Immature natural killer cell (primary cell): Measurements from ENCODE around the gene PIP4K2A. TPM values are rescaled to one million over a fixed set of nuclear protein-coding genes. Genes with fewer than 3 reads are reported as not detected.

ENCODE experiments used
- DNase-seq, 3 donors: peaks; one replicate each; pipeline ENCODE4 v3.0.0; 2022; ENCODE audit warnings: mixed read lengths in 1 of 3
- H3K27ac Mint-ChIP-seq, 6 donors: one replicate each; pipeline ENCODE4 v1.8.0; 2020; ENCODE audit warnings: mixed read lengths in 6 of 6, mild to moderate bottlenecking in 5 of 6, inconsistent platforms in 4 of 6, moderate library complexity in 3 of 6
- H3K27me3 Mint-ChIP-seq, 3 donors: one replicate each; pipeline ENCODE4 v1.8.0; 2020 to 2021; ENCODE audit warnings: low read depth in 3 of 3, mild to moderate bottlenecking in 3 of 3, mixed read lengths in 3 of 3, moderate library complexity in 3 of 3, inconsistent platforms in 1 of 3
- H3K36me3 Mint-ChIP-seq, 3 donors: one replicate each; pipeline ENCODE4 v1.8.0; 2020; ENCODE audit warnings: mixed read lengths in 3 of 3, inconsistent platforms in 2 of 3, mild to moderate bottlenecking in 2 of 3
- H3K4me1 Mint-ChIP-seq, 2 donors: one replicate each; pipeline ENCODE4 v1.8.0; 2020; ENCODE audit warnings: inconsistent platforms in 2 of 2, mild to moderate bottlenecking in 2 of 2, mixed read lengths in 2 of 2, moderate library complexity in 1 of 2
- H3K4me3 Mint-ChIP-seq, 5 donors: one replicate each; pipeline ENCODE4 v1.8.0; 2020; ENCODE audit warnings: mild to moderate bottlenecking in 5 of 5, mixed read lengths in 5 of 5, inconsistent platforms in 3 of 5, moderate library complexity in 3 of 5
- H3K9me3 Mint-ChIP-seq, 6 donors: one replicate each; pipeline ENCODE4 v1.8.0; 2020; ENCODE audit warnings: mild to moderate bottlenecking in 6 of 6, mixed read lengths in 6 of 6, inconsistent platforms in 4 of 6, moderate library complexity in 3 of 6
- polyA plus RNA-seq, 3 donors: library from polyadenylated mRNA; unstranded; fragments of 300-500 nt; fragmentation: Illumina TruSeq; gene quantifications; one replicate each; pipeline ENCODE4 v1.2.3, GENCODE V29; 2021

The PIP4K2A gene
- polyA plus RNA-seq, 3 donors from 2014 or later = 62.9 to 138 (median 80.3) TPM

DNA sequence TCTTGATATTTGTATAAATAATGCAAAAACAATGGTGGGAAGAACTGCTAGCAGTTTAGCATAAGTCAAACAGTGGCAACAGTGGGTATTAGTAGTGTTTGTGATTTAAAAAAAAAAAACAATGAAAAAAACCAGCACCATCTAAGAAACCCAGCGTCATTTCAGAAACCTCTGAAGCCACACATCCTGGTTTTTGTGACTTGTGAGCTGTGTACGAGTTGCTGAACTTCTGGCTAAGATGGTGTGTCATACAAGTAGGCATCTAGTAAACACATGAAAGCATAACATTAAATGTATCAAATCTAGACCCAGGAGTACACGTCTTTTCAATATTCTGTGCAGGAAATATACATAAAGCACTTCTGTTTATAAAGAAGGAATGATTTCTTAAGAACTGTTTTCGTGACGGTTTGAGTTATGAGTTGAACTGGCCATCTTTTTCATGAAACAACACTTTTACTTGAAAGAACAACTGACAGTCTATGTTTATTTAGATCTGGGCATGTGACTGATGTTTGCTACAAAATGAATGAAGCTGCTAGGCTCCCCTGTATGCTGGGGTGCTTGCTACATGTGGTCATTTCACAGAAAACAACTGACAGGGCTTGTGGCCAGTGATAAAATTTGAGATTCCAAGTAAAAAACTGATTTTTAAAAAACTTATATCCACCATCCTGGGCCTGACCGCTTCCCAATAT, 143.5 kb downstream of the PIP4K2A start:
- DNase-seq = peak; percentile 73 to 82 (median 79)
- Mint-ChIP-seq H3K36me3 (peaks cover 27 to 56% (median 44%) of the 10 kb centered on the region in 3 donors), H3K4me3 (peak overlapping the region; percentile 32 to 74 (median 64)), H3K27ac (peak overlapping the region; percentile 83 to 98 (median 98)), H3K9me3 (no peaks in the 10 kb centered on the region), H3K27me3 (peaks cover 2 to 29% (median 13%) of the 10 kb centered on the region in 3 donors), H3K4me1 (peaks cover 88 to 97% of the 10 kb centered on the region in 2 donors)

DNA sequence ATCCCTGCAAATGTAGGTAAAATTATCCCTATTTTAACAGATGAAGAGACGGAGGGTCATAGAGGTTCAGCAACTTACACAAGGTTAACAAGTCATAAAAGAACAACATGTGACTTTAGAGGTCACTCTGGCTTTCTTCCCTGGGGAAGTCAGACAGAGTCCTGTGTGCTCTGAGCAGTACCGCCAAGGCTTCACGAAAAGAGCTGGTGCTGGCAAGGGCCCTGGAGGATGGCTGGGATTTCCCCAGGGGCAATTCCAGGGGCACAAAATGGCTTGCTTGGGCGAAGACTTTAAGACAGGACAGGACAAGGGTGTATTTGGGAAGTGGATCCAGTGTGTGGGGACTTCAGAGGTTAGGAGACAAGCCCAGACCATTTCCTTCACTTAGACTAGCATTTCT, 144.1 kb downstream of the PIP4K2A start:
- Mint-ChIP-seq H3K27ac (peak overlapping the region; percentile 83 to 98 (median 98)), H3K9me3 (no peaks in the 10 kb centered on the region), H3K4me1 (peaks cover 88 to 100% of the 10 kb centered on the region in 2 donors), H3K4me3 (peak overlapping the region; percentile 34 to 74 (median 56)), H3K36me3 (peaks cover 28 to 52% (median 42%) of the 10 kb centered on the region in 3 donors), H3K27me3 (peaks cover 2 to 29% (median 13%) of the 10 kb centered on the region in 3 donors)
- DNase-seq = no peak

- Mint-ChIP-seq H3K27me3 (peaks cover 2 to 30% (median 13%) of the 10 kb centered on the region in 3 donors), H3K27ac (peak overlapping the region; percentile 82 to 98 (median 96)), H3K36me3 (peaks cover 36 to 53% (median 50%) of the 10 kb centered on the region in 3 donors), H3K9me3 (no peaks in the 10 kb centered on the region), H3K4me3 (peak overlapping the region in 3 of 5 donors; percentile 6 to 29 (median 15)), H3K4me1 (peaks cover 91 to 100% of the 10 kb centered on the region in 2 donors)
- no peak for DNase-seq
Observed at GRCh38 chr10:22568928-22569327, 145.4 kb downstream of the PIP4K2A start.

- Mint-ChIP-seq H3K4me1 (peaks cover 59 to 88% of the 10 kb centered on the region in 2 donors), H3K27me3 (peaks cover 3 to 19% (median 5%) of the 10 kb centered on the region in 3 donors), H3K36me3 (peaks cover 45 to 61% (median 48%) of the 10 kb centered on the region in 3 donors), H3K9me3 (no peaks in the 10 kb centered on the region), H3K27ac (peak overlapping the region; percentile 93 to 98 (median 96)), H3K4me3 (peak overlapping the region; percentile 41 to 76 (median 71))
- peak in 2 of 3 donors; percentile 25 to 31 for DNase-seq
Observed at GRCh38 chr10:22564060-22564459, 150.3 kb downstream of the PIP4K2A start.

DNA sequence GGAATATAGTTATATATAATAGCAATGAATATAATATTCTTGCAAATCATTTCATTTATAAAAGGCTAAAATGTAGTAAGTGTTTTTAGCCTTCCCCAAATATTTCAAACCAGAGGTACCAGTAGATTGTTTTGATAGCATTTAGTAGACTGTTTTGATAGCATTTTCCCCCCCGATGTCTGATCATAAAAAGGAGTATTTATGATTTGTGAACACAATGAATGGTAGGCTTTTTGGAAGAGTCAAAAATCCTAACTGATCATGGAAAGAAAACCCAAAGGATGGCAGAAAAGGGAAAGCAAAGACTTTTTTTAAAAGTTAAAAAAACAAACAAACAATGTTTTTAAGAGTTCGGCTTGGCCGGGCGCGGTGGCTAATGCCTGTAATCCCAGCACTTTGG, 152.5 kb downstream of the PIP4K2A start:
- peak overlapping the region in 5 of 6 donors; percentile 8 to 97 (median 60) for H3K27ac Mint-ChIP-seq
- H3K36me3 Mint-ChIP-seq = peaks cover 32 to 51% (median 34%) of the 10 kb centered on the region in 3 donors
- peaks cover 3 to 11% (median 3%) of the 10 kb centered on the region in 3 donors for H3K27me3 Mint-ChIP-seq
- no peaks in the 10 kb centered on the region for H3K9me3 Mint-ChIP-seq
- DNase-seq = no peak
- H3K4me1 Mint-ChIP-seq = peaks cover 41 to 84% of the 10 kb centered on the region in 2 donors
- H3K4me3 Mint-ChIP-seq = no peak overlapping the region

- Mint-ChIP-seq H3K4me3 (no peak overlapping the region), H3K4me1 (peaks cover 35 to 76% of the 10 kb centered on the region in 2 donors), H3K27me3 (peaks cover 1 to 4% (median 2%) of the 10 kb centered on the region in 3 donors), H3K36me3 (peaks cover 23 to 41% (median 23%) of the 10 kb centered on the region in 3 donors), H3K9me3 (no peaks in the 10 kb centered on the region), H3K27ac (peak overlapping the region in 4 of 6 donors; percentile 1 to 61 (median 30))
- DNase-seq = no peak
Observed at GRCh38 chr10:22560913-22561239, 153.5 kb downstream of the PIP4K2A start.

GRCh38 chr10:22560096-22560912, 154.1 kb downstream of the PIP4K2A start:
- Mint-ChIP-seq H3K27ac (peak overlapping the region; percentile 25 to 79 (median 66)), H3K4me1 (peaks cover 33 to 70% of the 10 kb centered on the region in 2 donors), H3K27me3 (peaks cover 1 to 4% (median 2%) of the 10 kb centered on the region in 3 donors), H3K4me3 (no peak overlapping the region), H3K36me3 (peaks cover 23 to 41% (median 23%) of the 10 kb centered on the region in 3 donors), H3K9me3 (no peaks in the 10 kb centered on the region)
- no peak for DNase-seq

GRCh38 chr10:22557321-22557720, 157.1 kb downstream of the PIP4K2A start:
- Mint-ChIP-seq H3K4me3 (no peak overlapping the region), H3K36me3 (peaks cover 7 to 24% (median 15%) of the 10 kb centered on the region in 3 donors), H3K27me3 (peaks cover 0 to 5% (median 0%) of the 10 kb centered on the region in 3 donors), H3K27ac (peak overlapping the region in 1 of 6 donors; percentile 20), H3K9me3 (no peaks in the 10 kb centered on the region), H3K4me1 (peaks cover 14 to 52% of the 10 kb centered on the region in 2 donors)
- DNase-seq = no peak

GRCh38 chr10:22556774-22557173, 157.6 kb downstream of the PIP4K2A start:
- no peaks in the 10 kb centered on the region for H3K9me3 Mint-ChIP-seq
- peaks cover 19 to 53% of the 10 kb centered on the region in 2 donors for H3K4me1 Mint-ChIP-seq
- H3K36me3 Mint-ChIP-seq = peaks cover 4 to 23% (median 15%) of the 10 kb centered on the region in 3 donors
- H3K4me3 Mint-ChIP-seq = no peak overlapping the region
- peak overlapping the region in 5 of 6 donors; percentile 13 to 76 (median 39) for H3K27ac Mint-ChIP-seq
- DNase-seq = no peak
- H3K27me3 Mint-ChIP-seq = peaks cover 0 to 5% (median 2%) of the 10 kb centered on the region in 3 donors

- peaks cover 0 to 7% (median 4%) of the 10 kb centered on the region in 3 donors for H3K27me3 Mint-ChIP-seq
- peaks cover 3 to 26% (median 22%) of the 10 kb centered on the region in 3 donors for H3K36me3 Mint-ChIP-seq
- no peaks in the 10 kb centered on the region for H3K9me3 Mint-ChIP-seq
- H3K4me3 Mint-ChIP-seq = no peak overlapping the region
- peaks cover 32 to 58% of the 10 kb centered on the region in 2 donors for H3K4me1 Mint-ChIP-seq
- DNase-seq = no peak
- H3K27ac Mint-ChIP-seq = peak overlapping the region in 4 of 6 donors; percentile 18 to 45 (median 32)
Observed at GRCh38 chr10:22554461-22555182, 159.8 kb downstream of the PIP4K2A start.

- no peaks in the 10 kb centered on the region for H3K9me3 Mint-ChIP-seq
- H3K27ac Mint-ChIP-seq = peak overlapping the region in 4 of 6 donors; percentile 40 to 83 (median 58)
- H3K4me3 Mint-ChIP-seq = no peak overlapping the region
- H3K27me3 Mint-ChIP-seq = peaks cover 0 to 13% (median 4%) of the 10 kb centered on the region in 3 donors
- peaks cover 5 to 32% (median 18%) of the 10 kb centered on the region in 3 donors for H3K36me3 Mint-ChIP-seq
- H3K4me1 Mint-ChIP-seq = peaks cover 31 to 50% of the 10 kb centered on the region in 2 donors
- DNase-seq = no peak
Observed at GRCh38 chr10:22553452-22553995, 160.9 kb downstream of the PIP4K2A start.

DNA sequence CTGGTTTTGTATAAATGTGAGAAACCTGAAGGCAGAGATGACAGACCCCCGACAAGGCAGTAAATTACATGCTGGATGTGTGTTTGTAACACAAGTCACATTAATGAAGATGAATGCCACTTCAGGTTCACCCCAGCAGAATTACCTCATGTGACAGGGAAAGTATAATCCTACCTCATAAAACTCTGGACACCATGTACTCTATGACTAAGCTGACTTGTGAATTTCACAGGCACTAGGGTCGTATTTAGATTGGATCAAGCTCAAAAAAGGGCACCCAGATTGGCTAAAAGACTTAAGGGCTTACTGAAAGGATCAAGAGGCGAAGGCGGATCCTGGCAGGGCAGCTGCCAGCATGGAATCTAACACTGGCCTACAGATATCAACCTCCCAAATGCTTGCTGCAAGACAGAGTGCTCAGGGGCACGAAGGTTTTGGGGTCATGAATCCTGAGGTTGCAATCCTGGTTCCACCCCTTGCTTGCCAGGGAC, 161.4 kb downstream of the PIP4K2A start:
- H3K4me3 Mint-ChIP-seq = no peak overlapping the region
- DNase-seq = no peak
- peaks cover 0 to 13% (median 4%) of the 10 kb centered on the region in 3 donors for H3K27me3 Mint-ChIP-seq
- peaks cover 11 to 38% (median 23%) of the 10 kb centered on the region in 3 donors for H3K36me3 Mint-ChIP-seq
- H3K9me3 Mint-ChIP-seq = no peaks in the 10 kb centered on the region
- H3K4me1 Mint-ChIP-seq = peaks cover 31 to 50% of the 10 kb centered on the region in 2 donors
- H3K27ac Mint-ChIP-seq = peak overlapping the region; percentile 36 to 83 (median 64)
